ENCODE data around the gene RHNO1.

Gene RHNO1

GRCh38 chr12:2902272-2902880 is 25.4 kb downstream of the RHNO1 start:
- DNase-seq (ENCODE audit: low read depth): no peak

- DNase-seq (ENCODE audit: low read depth): no peak
These were observed 27.2 kb downstream of the RHNO1 start for GRCh38 chr12:2904260-2904659.

- DNase-seq (ENCODE audit: low read depth): no peak
These were observed 35.2 kb downstream of the RHNO1 start for GRCh38 chr12:2912216-2912575.

GRCh38 chr12:2919249-2919648 is 42.2 kb downstream of the RHNO1 start:
- DNase-seq (ENCODE audit: low read depth): no peak

- no peak for DNase-seq (ENCODE audit: low read depth)
These were observed 45.3 kb downstream of the RHNO1 start for GRCh38 chr12:2922329-2922728.

GRCh38 chr12:2923057-2923456 is 46.0 kb downstream of the RHNO1 start:
- DNase-seq (ENCODE audit: low read depth): no peak

GRCh38 chr12:2924019-2924418 is 47.0 kb downstream of the RHNO1 start:
- no peak for DNase-seq (ENCODE audit: low read depth)

- DNase-seq (ENCODE audit: low read depth): no peak
These were observed 48.4 kb downstream of the RHNO1 start for GRCh38 chr12:2925322-2925995.

GRCh38 chr12:2930865-2931264 is 53.8 kb downstream of the RHNO1 start:
- no peak for DNase-seq (ENCODE audit: low read depth)

- no peak for DNase-seq (ENCODE audit: low read depth)
These were observed 56.6 kb downstream of the RHNO1 start for GRCh38 chr12:2933586-2933985.

- no peak for DNase-seq (ENCODE audit: low read depth)
These were observed 57.3 kb downstream of the RHNO1 start for GRCh38 chr12:2934371-2934770.

- no peak for DNase-seq (ENCODE audit: low read depth)
These were observed 59.3 kb downstream of the RHNO1 start for GRCh38 chr12:2936301-2936700.

- DNase-seq (ENCODE audit: low read depth): no peak
These were observed 60.5 kb downstream of the RHNO1 start for GRCh38 chr12:2937500-2937899.

All from activated T-cell treated with anti-CD3 and anti-CD28 coated beads for 48 hours (primary cell).